RCC 7860 (cell line): ENCODE data around the gene TRPV3.
A peak's percentile ranks its signal among the peaks of the same experiment; 100 is the strongest.
"Not testable (repeated sequence)": the region's sequence is repeated elsewhere in the genome, so short reads cannot be mapped to it uniquely, and the experiment has no call there.

Source experiments
- DNase-seq: peaks from one replicate; pipeline ENCODE4 v3.0.0-alpha.2; 2015; ENCODE audit warnings: low spot score
- FAIRE-seq: peaks from 2 replicates; lab custom pipeline; 2012; peaks lifted over from hg19 to GRCh38; lab: Jason Lieb, UNC

Gene TRPV3

GRCh38 chr17:3574231-3574630, 16.6 kb upstream of the TRPV3 start:
- no peak for FAIRE-seq
- no peak for DNase-seq

- DNase-seq, result no peak
- FAIRE-seq, result no peak
Observed at GRCh38 chr17:3573246-3574100, 15.9 kb upstream of the TRPV3 start.

GRCh38 chr17:3572231-3572630, 14.6 kb upstream of the TRPV3 start:
- DNase-seq, result no peak
- FAIRE-seq, result no peak

- DNase-seq (no peak), FAIRE-seq (no peak)
Observed at GRCh38 chr17:3571043-3571900, 13.7 kb upstream of the TRPV3 start.

- FAIRE-seq, result no peak
- no peak for DNase-seq
Observed at GRCh38 chr17:3569534-3570137, 12.0 kb upstream of the TRPV3 start.

- no peak for FAIRE-seq
- no peak for DNase-seq
Observed at GRCh38 chr17:3566551-3566950, 8.9 kb upstream of the TRPV3 start.

GRCh38 chr17:3565143-3565542, 7.5 kb upstream of the TRPV3 start:
- FAIRE-seq, result no peak
- no peak for DNase-seq

GRCh38 chr17:3564241-3564640, 6.6 kb upstream of the TRPV3 start:
- DNase-seq, FAIRE-seq: not testable (repeated sequence)

- DNase-seq (no peak), FAIRE-seq (no peak)
Observed at GRCh38 chr17:3559270-3559645, 1.6 kb upstream of the TRPV3 start.

- FAIRE-seq, result no peak
- DNase-seq, result peak; percentile 36
Observed at GRCh38 chr17:3558603-3559269, 1.1 kb upstream of the TRPV3 start.

- DNase-seq (no peak), FAIRE-seq (no peak)
Observed at GRCh38 chr17:3556916-3557767, 470 bp downstream of the TRPV3 start.

- DNase-seq, result no peak
- no peak for FAIRE-seq
Observed at GRCh38 chr17:3556239-3556915, 1.2 kb downstream of the TRPV3 start.

GRCh38 chr17:3555189-3555796, 2.3 kb downstream of the TRPV3 start:
- no peak for DNase-seq
- FAIRE-seq, result no peak

GRCh38 chr17:3554440-3554839, 3.2 kb downstream of the TRPV3 start:
- FAIRE-seq (no peak), DNase-seq (no peak)

GRCh38 chr17:3553419-3554401, 3.9 kb downstream of the TRPV3 start:
- DNase-seq (no peak), FAIRE-seq (no peak)

- no peak for FAIRE-seq
- DNase-seq, result no peak
Observed at GRCh38 chr17:3552916-3553315, 4.7 kb downstream of the TRPV3 start.

- FAIRE-seq (no peak), DNase-seq (no peak)
Observed at GRCh38 chr17:3551189-3551588, 6.4 kb downstream of the TRPV3 start.

- FAIRE-seq, result no peak
- DNase-seq, result no peak
Observed at GRCh38 chr17:3549610-3550162, 7.9 kb downstream of the TRPV3 start.
